Activated naive CD8-positive, alpha-beta T cell treated with anti-CD3 and anti-CD28 coated beads, Interleukin-2, amount 10 ng/mL, durations not matched to agents 7 days and 5 days (primary cell): ENCODE results near the gene CGNL1. TPM values are rescaled to one million over a fixed set of nuclear protein-coding genes. Genes with fewer than 3 reads are reported as not detected.

ENCODE experiments used
- ATAC-seq: fragments of 150-1000 bp; cut with Tn5 transposase; one replicate; pipeline ENCODE4 v1.10.0; 2021; ENCODE audit warnings: low read depth, moderate library complexity
- POLR2A ChIA-PET: fragments of 350-600 bp; sonication (Branson Sonifier 250); formaldehyde crosslinking; loops from one replicate; lab custom pipeline; 2021; ENCODE audit warnings: antibody characterized with exemption; lab: Charles Lee
- DNase-seq: peaks from one replicate; pipeline ENCODE4 v3.0.0; 2021
- H3K27ac Mint-ChIP-seq: one replicate; pipeline ENCODE4 v1.8.0; 2022; ENCODE audit warnings: mild to moderate bottlenecking, mixed read lengths
- H3K27me3 Mint-ChIP-seq: one replicate; pipeline ENCODE4 v1.8.0; 2022; ENCODE audit warnings: mild to moderate bottlenecking, moderate library complexity, mixed read lengths
- H3K36me3 Mint-ChIP-seq: one replicate; pipeline ENCODE4 v1.8.0; 2021; ENCODE audit warnings: mild to moderate bottlenecking, mixed read lengths
- H3K4me1 Mint-ChIP-seq: one replicate; pipeline ENCODE4 v1.8.0; 2021; ENCODE audit warnings: mixed read lengths
- H3K4me3 Mint-ChIP-seq: one replicate; pipeline ENCODE4 v1.8.0; 2022; ENCODE audit warnings: mild to moderate bottlenecking, moderate library complexity, mixed read lengths
- H3K9me3 Mint-ChIP-seq: one replicate; pipeline ENCODE4 v1.8.0; 2021; ENCODE audit warnings: mixed read lengths
- total RNA-seq, 2 experiments: library from RNA; stranded (reverse); gene quantifications; one replicate each; pipeline ENCODE4 v1.2.3, GENCODE V29; 2021

CGNL1 gene
- total RNA-seq, 2 experiments from 2014 or later, result not detected

GRCh38 chr15:57595011-57595866, 218.9 kb downstream of the CGNL1 start:
- ATAC-seq, result no peak
- Mint-ChIP-seq H3K4me1 (peaks cover 2% of the 10 kb centered on the region), H3K4me3 (no peak overlapping the region), H3K27ac (no peak overlapping the region), H3K9me3 (peaks cover 2% of the 10 kb centered on the region), H3K36me3 (no peaks in the 10 kb centered on the region), H3K27me3 (peaks cover 30% of the 10 kb centered on the region)
- no peak for DNase-seq
- POLR2A ChIA-PET, result no interaction called here

GRCh38 chr15:57596301-57596855, 220.1 kb downstream of the CGNL1 start:
- Mint-ChIP-seq H3K36me3 (no peaks in the 10 kb centered on the region), H3K27ac (no peak overlapping the region), H3K27me3 (peaks cover 24% of the 10 kb centered on the region), H3K9me3 (peaks cover 2% of the 10 kb centered on the region), H3K4me1 (peaks cover under 1% of the 10 kb centered on the region), H3K4me3 (no peak overlapping the region)
- POLR2A ChIA-PET, result no interaction called here
- DNase-seq, result no peak
- no peak for ATAC-seq

GRCh38 chr15:57596978-57597377, 220.7 kb downstream of the CGNL1 start:
- Mint-ChIP-seq H3K9me3 (peaks cover 2% of the 10 kb centered on the region), H3K27me3 (peaks cover 23% of the 10 kb centered on the region), H3K4me3 (no peak overlapping the region), H3K27ac (no peak overlapping the region), H3K36me3 (no peaks in the 10 kb centered on the region), H3K4me1 (no peaks in the 10 kb centered on the region)
- ATAC-seq (no peak), DNase-seq (no peak)
- POLR2A ChIA-PET, result no interaction called here

GRCh38 chr15:57597431-57597830, 221.1 kb downstream of the CGNL1 start:
- POLR2A ChIA-PET, result no interaction called here
- H3K36me3 Mint-ChIP-seq, result no peaks in the 10 kb centered on the region
- no peak overlapping the region for H3K27ac Mint-ChIP-seq
- H3K9me3 Mint-ChIP-seq, result peaks cover 2% of the 10 kb centered on the region
- H3K27me3 Mint-ChIP-seq, result peaks cover 19% of the 10 kb centered on the region
- no peak for ATAC-seq
- no peaks in the 10 kb centered on the region for H3K4me1 Mint-ChIP-seq
- no peak for DNase-seq
- no peak overlapping the region for H3K4me3 Mint-ChIP-seq

- peaks cover 14% of the 10 kb centered on the region for H3K27me3 Mint-ChIP-seq
- POLR2A ChIA-PET, result no interaction called here
- no peak overlapping the region for H3K4me3 Mint-ChIP-seq
- no peak for ATAC-seq
- no peak for DNase-seq
- H3K4me1 Mint-ChIP-seq, result no peaks in the 10 kb centered on the region
- no peaks in the 10 kb centered on the region for H3K36me3 Mint-ChIP-seq
- H3K9me3 Mint-ChIP-seq, result peaks cover 2% of the 10 kb centered on the region
- no peak overlapping the region for H3K27ac Mint-ChIP-seq
Observed at GRCh38 chr15:57598346-57598745, 222.0 kb downstream of the CGNL1 start.

- no peak overlapping the region for H3K4me3 Mint-ChIP-seq
- H3K27me3 Mint-ChIP-seq, result peaks cover 4% of the 10 kb centered on the region
- no peak overlapping the region for H3K27ac Mint-ChIP-seq
- no peaks in the 10 kb centered on the region for H3K36me3 Mint-ChIP-seq
- no peak for ATAC-seq
- H3K9me3 Mint-ChIP-seq, result peaks cover under 1% of the 10 kb centered on the region
- no peaks in the 10 kb centered on the region for H3K4me1 Mint-ChIP-seq
- POLR2A ChIA-PET, result no interaction called here
- DNase-seq, result no peak
Observed at GRCh38 chr15:57599296-57599810, 223.0 kb downstream of the CGNL1 start.

GRCh38 chr15:57600197-57600596, 223.9 kb downstream of the CGNL1 start:
- Mint-ChIP-seq H3K36me3 (no peaks in the 10 kb centered on the region), H3K9me3 (no peaks in the 10 kb centered on the region), H3K4me1 (no peaks in the 10 kb centered on the region), H3K27ac (no peak overlapping the region), H3K27me3 (peaks cover 5% of the 10 kb centered on the region), H3K4me3 (no peak overlapping the region)
- DNase-seq, result no peak
- ATAC-seq, result no peak
- POLR2A ChIA-PET, result no interaction called here

Other genes starting within 250 kb of the CGNL1 start
- gene MYZAP, start 215.4 kb downstream of the CGNL1 start, total RNA-seq, result not detected